HepG2 (cell line): Measurements from ENCODE around the gene ASB11. TPM values are rescaled to one million over a fixed set of nuclear protein-coding genes. Genes with fewer than 3 reads are reported as not detected.

Experiments used
- ARNTL ChIP-seq: sonication (generic); formaldehyde crosslinking; IDR thresholded peaks from 2 replicates; pipeline ENCODE4 v1.4.0; 2020; ENCODE audit warnings: mild to moderate bottlenecking, missing genetic modification reagents
- CERS6 ChIP-seq: sonication (generic); formaldehyde crosslinking; IDR thresholded peaks from 2 replicates; pipeline ENCODE4 v1.5.0; 2020; ENCODE audit warnings: missing genetic modification reagents
- HMGXB4 ChIP-seq, 2 experiments: sonication (generic) in 1 of 2; formaldehyde crosslinking in 1 of 2; IDR thresholded peaks; 2 replicates each; pipeline versions ENCODE4 v1.4.0 to v1.6.1; 2018 to 2020; ENCODE audit warnings: missing genetic modification reagents in 2 of 2, borderline replicate concordance in 1 of 2, low read depth in 1 of 2, mild to moderate bottlenecking in 1 of 2, missing biosample characterization in 1 of 2
- KMT2B ChIP-seq: IDR thresholded peaks from 2 replicates; pipeline ENCODE4 v1.6.1; 2016; ENCODE audit warnings: missing genetic modification reagents, missing compliant biosample characterization
- MLLT10 ChIP-seq: sonication (generic); formaldehyde crosslinking; IDR thresholded peaks from 2 replicates; pipeline ENCODE4 v1.4.0; 2020; ENCODE audit warnings: missing genetic modification reagents
- MXI1 ChIP-seq: IDR thresholded peaks from 3 replicates; pipeline ENCODE4 v1.6.1; 2012; ENCODE audit warnings: low read depth, low read length, inconsistent platforms, borderline replicate concordance
- NONO ChIP-seq, 2 experiments: fragments of 450-650 bp in 1 of 2; sonication (generic) in 1 of 2; formaldehyde crosslinking in 1 of 2; IDR thresholded peaks in 1 of 2; conservative IDR thresholded peaks in 1 of 2; 2 replicates each; pipeline versions ENCODE4 v1.6.1 to v1.8.0; 2017 to 2022; ENCODE audit warnings: mild to moderate bottlenecking in 1 of 2, missing genetic modification reagents in 1 of 2, moderate library complexity in 1 of 2
- ZFX ChIP-seq: sonication (generic); formaldehyde crosslinking; IDR thresholded peaks from 2 replicates; pipeline ENCODE4 v1.4.0; 2020; ENCODE audit warnings: mild to moderate bottlenecking, low read depth, missing genetic modification reagents, moderate library complexity
- ZNF260 ChIP-seq: sonication (generic); formaldehyde crosslinking; IDR thresholded peaks from 2 replicates; pipeline ENCODE4 v1.4.0; 2020; ENCODE audit warnings: missing genetic modification reagents, low read depth, mild to moderate bottlenecking, borderline replicate concordance
- ZNF282 ChIP-seq: fragments of 450-650 bp; IDR thresholded peaks from 2 replicates; pipeline ENCODE4 v1.6.1; 2018; ENCODE audit not compliant: partially characterized antibody
- ZNF501 ChIP-seq: sonication (generic); formaldehyde crosslinking; IDR thresholded peaks from 2 replicates; pipeline ENCODE4 v1.5.1; 2020; ENCODE audit warnings: mild to moderate bottlenecking, moderate library complexity, missing genetic modification reagents
- ZNF546 ChIP-seq: sonication (generic); formaldehyde crosslinking; conservative IDR thresholded peaks from 2 replicates; pipeline ENCODE4 v1.8.1; 2023; ENCODE audit warnings: mild to moderate bottlenecking, missing genetic modification reagents
- polyA plus RNA-seq, 8 experiments: library from polyadenylated mRNA; depleted of rRNA in 3 of 8; stranded (reverse) in 7 of 8; unstranded in 1 of 8; fragments of >200 nt; fragmentation: Illumina TruSeq in 4 of 8; extraction: Trizol in 4 of 8; gene quantifications; 2 replicates each; pipeline versions ENCODE4 v1.2.1 to v1.2.3, GENCODE V29; 2011 to 2016; ENCODE audit warnings: low read depth in 4 of 8, missing spikeins in 1 of 8, mixed read lengths in 1 of 8; ENCODE audit not compliant: insufficient read depth in 1 of 8
- total RNA-seq, 5 experiments: library from RNA; depleted of rRNA; stranded (reverse); fragments of >200 nt; fragmentation: Illumina TruSeq; extraction: Trizol; gene quantifications; 2 replicates each; pipeline ENCODE4 v1.2.3, GENCODE V29; 2016; ENCODE audit warnings: low read depth in 1 of 5
- TF ChIP-seq, protein P1 (sequence below): sonication (generic); formaldehyde crosslinking; IDR thresholded peaks from 2 replicates; pipeline ENCODE4 v1.5.1; 2020; ENCODE audit warnings: missing genetic modification reagents, mild to moderate bottlenecking, borderline replicate concordance
- TF ChIP-seq, protein P2 (sequence below): sonication (generic); formaldehyde crosslinking; IDR thresholded peaks from 2 replicates; pipeline ENCODE4 v1.4.0; 2020; ENCODE audit warnings: missing genetic modification reagents

Gene ASB11
- total and polyA plus RNA-seq, 2 of the 13 experiments (the other 11 are each of a cell fraction or from before 2014, with no cell fraction given) = not detected

GRCh38 chrX:15269618-15270521 lies 45.6 kb downstream of the ASB11 start, which contains the start of gene ASB9 (continued):
- TF ChIP-seq ZFX (CRISPR knock-in tag) (peak; percentile 41; the same call in 1 of the 2 replicates), CERS6 (no peak), ZNF546 (no peak), ZNF501 (peak; percentile 38; the same call in 1 of the 2 replicates), ARNTL (CRISPR knock-in tag) (0 out of 2 replicates have a peak, but pooled peaks have one; percentile 42), HMGXB4 (CRISPR knock-in tag; IDR thresholded peaks at IDR 0.05; ENCODE audit: borderline replicate concordance in 1 of 2, low read depth in 1 of 2) (0 out of 4 replicates have a peak, but pooled peaks of 1 of the 2 experiments have one; percentile 22), ZNF260 (CRISPR knock-in tag) (no peak), MXI1 (peak; percentile 38; the same call in 1 of the 3 replicates), MLLT10 (CRISPR knock-in tag) (no peak), NONO (IDR thresholded peaks at IDR 0.05) (no peak), NONO (CRISPR knock-in tag; conservative IDR thresholded peaks at IDR 0.05) (peak; percentile 62; the same call in 1 of the 2 replicates), KMT2B (CRISPR knock-in tag) (0 out of 2 replicates have a peak, but pooled peaks have one; percentile 15), ZNF282 (no peak)
- TF ChIP-seq, protein P1, sequence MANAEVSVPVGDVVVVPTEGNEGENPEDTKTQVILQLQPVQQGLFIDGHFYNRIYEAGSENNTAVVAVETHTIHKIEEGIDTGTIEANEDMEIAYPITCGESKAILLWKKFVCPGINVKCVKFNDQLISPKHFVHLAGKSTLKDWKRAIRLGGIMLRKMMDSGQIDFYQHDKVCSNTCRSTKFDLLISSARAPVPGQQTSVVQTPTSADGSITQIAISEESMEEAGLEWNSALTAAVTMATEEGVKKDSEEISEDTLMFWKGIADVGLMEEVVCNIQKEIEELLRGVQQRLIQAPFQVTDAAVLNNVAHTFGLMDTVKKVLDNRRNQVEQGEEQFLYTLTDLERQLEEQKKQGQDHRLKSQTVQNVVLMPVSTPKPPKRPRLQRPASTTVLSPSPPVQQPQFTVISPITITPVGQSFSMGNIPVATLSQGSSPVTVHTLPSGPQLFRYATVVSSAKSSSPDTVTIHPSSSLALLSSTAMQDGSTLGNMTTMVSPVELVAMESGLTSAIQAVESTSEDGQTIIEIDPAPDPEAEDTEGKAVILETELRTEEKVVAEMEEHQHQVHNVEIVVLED (CRISPR knock-in tag) = no peak; the same call in 1 of the 2 replicates
- TF ChIP-seq, protein P2, sequence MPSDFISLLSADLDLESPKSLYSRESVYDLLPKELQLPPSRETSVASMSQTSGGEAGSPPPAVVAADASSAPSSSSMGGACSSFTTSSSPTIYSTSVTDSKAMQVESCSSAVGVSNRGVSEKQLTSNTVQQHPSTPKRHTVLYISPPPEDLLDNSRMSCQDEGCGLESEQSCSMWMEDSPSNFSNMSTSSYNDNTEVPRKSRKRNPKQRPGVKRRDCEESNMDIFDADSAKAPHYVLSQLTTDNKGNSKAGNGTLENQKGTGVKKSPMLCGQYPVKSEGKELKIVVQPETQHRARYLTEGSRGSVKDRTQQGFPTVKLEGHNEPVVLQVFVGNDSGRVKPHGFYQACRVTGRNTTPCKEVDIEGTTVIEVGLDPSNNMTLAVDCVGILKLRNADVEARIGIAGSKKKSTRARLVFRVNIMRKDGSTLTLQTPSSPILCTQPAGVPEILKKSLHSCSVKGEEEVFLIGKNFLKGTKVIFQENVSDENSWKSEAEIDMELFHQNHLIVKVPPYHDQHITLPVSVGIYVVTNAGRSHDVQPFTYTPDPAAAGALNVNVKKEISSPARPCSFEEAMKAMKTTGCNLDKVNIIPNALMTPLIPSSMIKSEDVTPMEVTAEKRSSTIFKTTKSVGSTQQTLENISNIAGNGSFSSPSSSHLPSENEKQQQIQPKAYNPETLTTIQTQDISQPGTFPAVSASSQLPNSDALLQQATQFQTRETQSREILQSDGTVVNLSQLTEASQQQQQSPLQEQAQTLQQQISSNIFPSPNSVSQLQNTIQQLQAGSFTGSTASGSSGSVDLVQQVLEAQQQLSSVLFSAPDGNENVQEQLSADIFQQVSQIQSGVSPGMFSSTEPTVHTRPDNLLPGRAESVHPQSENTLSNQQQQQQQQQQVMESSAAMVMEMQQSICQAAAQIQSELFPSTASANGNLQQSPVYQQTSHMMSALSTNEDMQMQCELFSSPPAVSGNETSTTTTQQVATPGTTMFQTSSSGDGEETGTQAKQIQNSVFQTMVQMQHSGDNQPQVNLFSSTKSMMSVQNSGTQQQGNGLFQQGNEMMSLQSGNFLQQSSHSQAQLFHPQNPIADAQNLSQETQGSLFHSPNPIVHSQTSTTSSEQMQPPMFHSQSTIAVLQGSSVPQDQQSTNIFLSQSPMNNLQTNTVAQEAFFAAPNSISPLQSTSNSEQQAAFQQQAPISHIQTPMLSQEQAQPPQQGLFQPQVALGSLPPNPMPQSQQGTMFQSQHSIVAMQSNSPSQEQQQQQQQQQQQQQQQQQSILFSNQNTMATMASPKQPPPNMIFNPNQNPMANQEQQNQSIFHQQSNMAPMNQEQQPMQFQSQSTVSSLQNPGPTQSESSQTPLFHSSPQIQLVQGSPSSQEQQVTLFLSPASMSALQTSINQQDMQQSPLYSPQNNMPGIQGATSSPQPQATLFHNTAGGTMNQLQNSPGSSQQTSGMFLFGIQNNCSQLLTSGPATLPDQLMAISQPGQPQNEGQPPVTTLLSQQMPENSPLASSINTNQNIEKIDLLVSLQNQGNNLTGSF (CRISPR knock-in tag) = no peak
